K562 (cell line): ENCODE results near the gene GIPC3. TPM values are rescaled to one million over a fixed set of nuclear protein-coding genes. Genes with fewer than 3 reads are reported as not detected.
"Not testable (repeated sequence)": the region's sequence is repeated elsewhere in the genome, so short reads cannot be mapped to it uniquely, and the experiment has no call there.

Experiments used
- ATAC-seq: fragments of 200-7000 bp; cut with Tn5 transposase; 3 replicates; pipeline ENCODE4 v1.9.1; 2020; ENCODE audit warnings: moderate library complexity
- BruUV-seq: library from RNA; stranded (reverse); fragments of 400-500 nt; replicated peaks from 2 replicates; lab custom pipeline; 2021; lab: Mats Ljungman, UMichigan
- CTCF ChIA-PET: fragments of 300-600 bp; formaldehyde crosslinking; extraction: SDS; loops from one replicate; lab custom pipeline; 2021; ENCODE audit warnings: low intra/inter-chr PET ratio; lab: Yijun Ruan, JAX
- POLR2A ChIA-PET: fragments of 300-600, 350-650 bp; sonication (Branson Sonifier 250); formaldehyde crosslinking; extraction: SDS; loops from one replicate; lab custom pipeline; 2021; ENCODE audit warnings: antibody characterized with exemption, inconsistent platforms; lab: Yijun Ruan, JAX
- DNase-seq, 4 experiments: peaks; one replicate each; pipeline versions ENCODE4 v3.0.0 to v3.0.0-alpha.2; 2011 to 2018; ENCODE audit warnings: low spot score in 3 of 4, mixed read lengths in 3 of 4; ENCODE audit errors: extremely low read depth in 1 of 4
- FAIRE-seq: peaks from 2 replicates; lab custom pipeline; 2011; peaks lifted over from hg19 to GRCh38; lab: Jason Lieb, UNC
- H2AFZ ChIP-seq: 2 replicates; pipeline ENCODE4 v1.6.0; 2011; ENCODE audit warnings: low read depth, low read length, control low read depth, inconsistent platforms
- H3K27ac ChIP-seq: fragments of 200-600 bp; 3 replicates; pipeline ENCODE4 v1.8.0; 2011; ENCODE audit warnings: low read depth, mild to moderate bottlenecking, control low read depth, inconsistent platforms, low read length, moderate library complexity, mixed read lengths; ENCODE audit errors: extremely low read depth
- H3K27me3 ChIP-seq, 2 experiments: fragments of 300-600 bp in 1 of 2; 2 replicates in 1 of 2; 3 replicates in 1 of 2; pipeline versions ENCODE4 v1.6.0 to v1.8.0; 2011; ENCODE audit warnings: inconsistent platforms in 2 of 2, low read length in 2 of 2, mild to moderate bottlenecking in 1 of 2, mixed read lengths in 1 of 2, moderate library complexity in 1 of 2; ENCODE audit not compliant: control insufficient read depth in 2 of 2, insufficient read depth in 2 of 2
- H3K36me3 ChIP-seq: fragments of 300-600 bp; 3 replicates; pipeline ENCODE4 v1.8.0; 2011; ENCODE audit warnings: mild to moderate bottlenecking, low read length, inconsistent platforms; ENCODE audit not compliant: control insufficient read depth, insufficient read depth
- H3K4me1 ChIP-seq, 2 experiments: fragments of 200-600 bp in 1 of 2; replicated peaks in 1 of 2; 2 replicates in 1 of 2; 3 replicates in 1 of 2; pipeline versions ENCODE4 v1.5.1 to v1.8.0; 2011; ENCODE audit warnings: inconsistent platforms in 2 of 2, low read length in 2 of 2, mild to moderate bottlenecking in 1 of 2, mixed read lengths in 1 of 2, moderate library complexity in 1 of 2; ENCODE audit not compliant: control insufficient read depth in 2 of 2, insufficient read depth in 2 of 2
- H3K4me2 ChIP-seq: 2 replicates; pipeline ENCODE4 v1.6.1; 2011; ENCODE audit warnings: low read length, control low read depth, inconsistent platforms, mixed read lengths; ENCODE audit not compliant: insufficient read depth
- H3K4me3 ChIP-seq: fragments of 200-600 bp; sonication (generic), shearing (Covaris generic); 2 replicates; pipeline ENCODE4 v1.5.1; 2016; ENCODE audit warnings: control low read depth, inconsistent platforms
- H3K79me2 ChIP-seq: fragments of 200-600 bp; 3 replicates; pipeline ENCODE4 v1.8.0; 2011; ENCODE audit warnings: low read length, inconsistent platforms; ENCODE audit not compliant: control insufficient read depth, insufficient read depth
- H3K9ac ChIP-seq, 2 experiments: 2 replicates each; pipeline versions ENCODE4 v1.6.0 to v1.6.1; 2011; ENCODE audit warnings: low read depth in 2 of 2, low read length in 2 of 2, control low read depth in 1 of 2, inconsistent platforms in 1 of 2, mild to moderate bottlenecking in 1 of 2, mixed read lengths in 1 of 2; ENCODE audit not compliant: insufficient read depth in 1 of 2
- H3K9me1 ChIP-seq: one replicate; pipeline ENCODE4 v1.6.0; 2011; ENCODE audit warnings: inconsistent platforms, mild to moderate bottlenecking, low read length, moderate library complexity; ENCODE audit not compliant: control insufficient read depth, insufficient read depth
- H3K9me3 ChIP-seq: replicated peaks from 2 replicates; pipeline ENCODE4 v1.5.1; 2011; ENCODE audit warnings: low read depth, low read length, inconsistent platforms; ENCODE audit not compliant: control insufficient read depth, insufficient read depth
- H4K20me1 ChIP-seq: replicated peaks from 2 replicates; pipeline ENCODE4 v1.6.1; 2011; ENCODE audit warnings: low read length, inconsistent platforms, mixed read lengths; ENCODE audit not compliant: control insufficient read depth, insufficient read depth
- FOXP1 ChIP-seq: sonication (generic); formaldehyde crosslinking; IDR thresholded peaks from 2 replicates; pipeline ENCODE4 v1.8.0; 2022; ENCODE audit warnings: mild to moderate bottlenecking, missing genetic modification reagents
- MEIS2 ChIP-seq: fragments of 450-650 bp; IDR thresholded peaks from 2 replicates; pipeline ENCODE4 v1.6.1; 2014; ENCODE audit warnings: mild to moderate bottlenecking; ENCODE audit not compliant: partially characterized antibody
- PHF21A ChIP-seq: fragments of 450-650 bp; IDR thresholded peaks from 2 replicates; pipeline ENCODE4 v1.6.1; 2017; ENCODE audit warnings: low read depth, borderline replicate concordance
- SNRNP70 ChIP-seq: fragments of 200-400 bp; formaldehyde crosslinking; optimal IDR thresholded peaks from 2 replicates; pipeline ENCODE3; 2017; ENCODE audit warnings: low read depth, low read length
- STAT5A ChIP-seq: IDR thresholded peaks from 2 replicates; pipeline ENCODE4 v1.6.1; 2012; ENCODE audit warnings: low read length, inconsistent platforms, borderline replicate concordance
- STAT5B ChIP-seq: fragments of 250-450 bp; sonication (Bioruptor Pico); IDR thresholded peaks from 2 replicates; pipeline ENCODE4 v1.8.0; 2021; ENCODE audit warnings: mild to moderate bottlenecking, inconsistent platforms
- ZNF707 ChIP-seq: fragments of 250-450 bp; sonication (Bioruptor Pico); conservative IDR thresholded peaks from 2 replicates; pipeline ENCODE4 v1.8.0; 2022; ENCODE audit warnings: inconsistent platforms, mild to moderate bottlenecking, moderate library complexity
- WGBS: fragments of 100-300 bp; shearing (Covaris generic); methylation state at CpG from one replicate; pipeline ENCODE4 v1.1.6; 2016; ENCODE audit warnings: low coverage, mixed read lengths; ENCODE audit not compliant: insufficient coverage; ENCODE audit errors: missing lambda C conversion rate; 5-methylcytosine and 5-hydroxymethylcytosine counted together
- in situ Hi-C: fragments of 300-500 bp; cut with MboI; formaldehyde crosslinking; loops from 4 replicates; pipeline ENCODE4 v1.15.0; 2018; ENCODE audit warnings: inconsistent platforms, mixed read lengths
- intact Hi-C: fragments of 100-400 bp; cut with micrococcal nuclease; formaldehyde crosslinking; loops from 2 replicates; pipeline ENCODE4 v1.14.2; 2022
- polyA plus RNA-seq, 8 experiments: library from polyadenylated mRNA; depleted of rRNA in 4 of 8; stranded (reverse) in 5 of 8; unstranded in 3 of 8; fragments of >200 nt; fragmentation: Nextera tagmentation in 2 of 8; fragmentation: Illumina TruSeq in 1 of 8; extraction: Ambion mirVana in 2 of 8; extraction: Trizol in 1 of 8; gene quantifications; 2 replicates each; pipeline versions ENCODE4 v1.2.1 to v1.2.3, GENCODE V29; 2011 to 2014; ENCODE audit warnings: inconsistent platforms in 1 of 8, missing spikeins in 1 of 8
- total RNA-seq, 7 experiments: library from RNA; depleted of rRNA in 6 of 7; stranded (reverse); fragments of >200 nt in 6 of 7; fragmentation: Illumina TruSeq in 2 of 7; extraction: Trizol in 2 of 7; gene quantifications; 2 replicates each; pipeline versions ENCODE4 v1.2.1 to v1.2.3, GENCODE V29; 2011 to 2021; ENCODE audit warnings: low replicate concordance in 1 of 7
- TF ChIP-seq, protein P1 (sequence below): fragments of 450-650 bp; formaldehyde crosslinking; IDR thresholded peaks from 2 replicates; pipeline ENCODE4 v1.4.0; 2022; ENCODE audit warnings: mild to moderate bottlenecking, moderate library complexity
- TF ChIP-seq, protein P2 (sequence below), 2 experiments: fragments of 450-650 bp; IDR thresholded peaks; 2 replicates each; pipeline ENCODE4 v1.6.1; 2016
- TF ChIP-seq, protein P3 (sequence below): fragments of 250-450 bp; sonication (Bioruptor Pico); IDR thresholded peaks from 2 replicates; pipeline ENCODE4 v1.5.0; 2021; ENCODE audit warnings: mild to moderate bottlenecking, moderate library complexity
- TF ChIP-seq, protein P4 (sequence below), 2 experiments: fragments of 450-650 bp; conservative IDR thresholded peaks; 2 replicates each; pipeline ENCODE4 v1.6.1; 2017; ENCODE audit warnings: mild to moderate bottlenecking in 2 of 2, moderate library complexity in 2 of 2

The GIPC3 gene
- total and polyA plus RNA-seq, 9 of the 15 experiments (the other 6 are each of a cell fraction or from before 2014, with no cell fraction given) = 0.03 to 3.6 (median 1.5) TPM; not detected in 1

DNA sequence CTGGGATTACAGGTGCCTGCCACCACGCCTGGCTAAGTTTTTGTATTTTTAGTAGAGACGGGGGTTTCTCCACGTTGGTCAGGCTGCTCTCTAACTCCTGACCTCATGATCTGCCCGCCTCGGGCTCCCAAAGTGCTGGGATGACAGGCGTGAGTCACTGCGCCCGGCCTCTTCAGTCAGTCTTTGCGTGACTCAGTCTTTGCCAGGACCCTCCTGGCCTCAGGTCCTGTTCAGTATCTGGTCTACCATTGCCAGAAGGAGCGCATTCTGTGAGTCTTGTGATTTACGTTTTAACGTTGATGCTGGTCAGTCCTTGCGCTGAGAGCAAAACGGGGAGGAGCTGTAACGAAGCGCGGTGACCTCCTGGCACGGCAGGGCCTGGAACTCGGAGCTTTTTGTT lies 20.1 kb upstream of the GIPC3 start (continued):
- no peak for TF ChIP-seq PHF21A
- TF ChIP-seq, protein P1, sequence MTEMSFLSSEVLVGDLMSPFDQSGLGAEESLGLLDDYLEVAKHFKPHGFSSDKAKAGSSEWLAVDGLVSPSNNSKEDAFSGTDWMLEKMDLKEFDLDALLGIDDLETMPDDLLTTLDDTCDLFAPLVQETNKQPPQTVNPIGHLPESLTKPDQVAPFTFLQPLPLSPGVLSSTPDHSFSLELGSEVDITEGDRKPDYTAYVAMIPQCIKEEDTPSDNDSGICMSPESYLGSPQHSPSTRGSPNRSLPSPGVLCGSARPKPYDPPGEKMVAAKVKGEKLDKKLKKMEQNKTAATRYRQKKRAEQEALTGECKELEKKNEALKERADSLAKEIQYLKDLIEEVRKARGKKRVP (CRISPR knock-in tag) = no peak
- TF ChIP-seq, protein P2, sequence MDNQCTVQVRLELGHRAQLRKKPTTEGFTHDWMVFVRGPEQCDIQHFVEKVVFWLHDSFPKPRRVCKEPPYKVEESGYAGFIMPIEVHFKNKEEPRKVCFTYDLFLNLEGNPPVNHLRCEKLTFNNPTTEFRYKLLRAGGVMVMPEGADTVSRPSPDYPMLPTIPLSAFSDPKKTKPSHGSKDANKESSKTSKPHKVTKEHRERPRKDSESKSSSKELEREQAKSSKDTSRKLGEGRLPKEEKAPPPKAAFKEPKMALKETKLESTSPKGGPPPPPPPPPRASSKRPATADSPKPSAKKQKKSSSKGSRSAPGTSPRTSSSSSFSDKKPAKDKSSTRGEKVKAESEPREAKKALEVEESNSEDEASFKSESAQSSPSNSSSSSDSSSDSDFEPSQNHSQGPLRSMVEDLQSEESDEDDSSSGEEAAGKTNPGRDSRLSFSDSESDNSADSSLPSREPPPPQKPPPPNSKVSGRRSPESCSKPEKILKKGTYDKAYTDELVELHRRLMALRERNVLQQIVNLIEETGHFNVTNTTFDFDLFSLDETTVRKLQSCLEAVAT (IDR thresholded peaks at IDR 0.05) = peak in 1 of 2 experiments; percentile 75; a peak in 1 of 4 replicates
- TF ChIP-seq, protein P3, sequence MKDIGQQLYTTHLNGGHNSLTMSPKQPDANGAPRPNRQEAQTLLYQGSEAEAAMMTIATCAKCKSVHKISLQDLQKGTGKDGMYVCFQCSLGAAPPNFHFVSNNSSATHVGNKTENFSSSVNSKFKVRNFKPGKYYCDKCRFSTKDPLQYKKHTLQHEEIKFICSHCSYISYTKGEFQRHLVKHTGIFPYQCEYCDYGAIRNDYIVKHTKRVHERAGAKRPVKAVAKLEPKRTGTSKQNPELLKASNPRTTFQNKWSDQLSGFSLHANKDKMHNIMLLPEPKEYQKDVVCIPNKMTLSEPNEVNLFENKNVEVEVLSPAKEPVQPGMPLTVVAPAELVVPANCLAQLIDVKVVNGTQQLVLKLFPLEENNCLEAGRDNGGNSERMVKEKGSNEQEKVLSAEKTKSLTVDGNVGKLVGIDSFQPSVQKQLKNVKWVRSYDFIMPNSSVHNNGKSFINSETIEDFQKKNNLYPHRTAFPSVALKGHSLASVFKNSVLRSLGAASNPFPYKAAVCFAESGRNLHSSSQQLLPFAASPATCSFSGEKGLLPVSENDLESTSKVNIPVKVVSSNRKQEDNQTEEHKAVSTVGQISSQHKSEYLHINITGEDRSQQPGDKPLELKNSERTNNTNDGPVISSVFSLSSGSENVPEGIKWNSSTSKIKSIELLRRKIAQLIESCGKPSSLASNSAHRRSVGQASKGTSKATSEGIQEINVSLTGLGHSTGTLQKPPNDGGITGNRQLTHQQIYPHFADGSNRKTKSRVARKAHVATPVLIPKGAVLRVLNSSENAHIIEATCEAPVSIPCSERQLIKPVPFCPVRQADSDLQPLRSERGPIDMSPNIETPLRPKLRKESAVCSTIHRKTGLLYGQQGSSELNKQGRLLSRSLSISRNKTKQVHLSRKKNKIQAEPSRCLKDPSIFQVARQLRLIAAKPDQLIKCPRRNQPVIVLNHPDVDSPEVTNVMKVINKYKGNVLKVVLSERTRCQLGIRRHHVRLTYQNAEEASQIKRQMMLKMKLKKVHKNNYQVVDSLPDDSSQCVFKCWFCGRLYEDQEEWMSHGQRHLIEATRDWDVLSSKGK (CRISPR knock-in tag) = no peak
- TF ChIP-seq FOXP1 (CRISPR knock-in tag) = no peak
- no peak for TF ChIP-seq ZNF707 (CRISPR knock-in tag)
- TF ChIP-seq STAT5B (CRISPR knock-in tag) = no peak
- TF ChIP-seq MEIS2 = peak; percentile 58
- TF ChIP-seq STAT5A = no peak
- TF ChIP-seq SNRNP70 = no peak
- TF ChIP-seq, protein P4, sequence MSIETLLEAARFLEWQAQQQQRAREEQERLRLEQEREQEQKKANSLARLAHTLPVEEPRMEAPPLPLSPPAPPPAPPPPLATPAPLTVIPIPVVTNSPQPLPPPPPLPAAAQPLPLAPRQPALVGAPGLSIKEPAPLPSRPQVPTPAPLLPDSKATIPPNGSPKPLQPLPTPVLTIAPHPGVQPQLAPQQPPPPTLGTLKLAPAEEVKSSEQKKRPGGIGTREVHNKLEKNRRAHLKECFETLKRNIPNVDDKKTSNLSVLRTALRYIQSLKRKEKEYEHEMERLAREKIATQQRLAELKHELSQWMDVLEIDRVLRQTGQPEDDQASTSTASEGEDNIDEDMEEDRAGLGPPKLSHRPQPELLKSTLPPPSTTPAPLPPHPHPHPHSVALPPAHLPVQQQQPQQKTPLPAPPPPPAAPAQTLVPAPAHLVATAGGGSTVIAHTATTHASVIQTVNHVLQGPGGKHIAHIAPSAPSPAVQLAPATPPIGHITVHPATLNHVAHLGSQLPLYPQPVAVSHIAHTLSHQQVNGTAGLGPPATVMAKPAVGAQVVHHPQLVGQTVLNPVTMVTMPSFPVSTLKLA (conservative IDR thresholded peaks at IDR 0.05) = no peak
- TF ChIP-seq, all 486 proteins: peak for 16

DNA sequence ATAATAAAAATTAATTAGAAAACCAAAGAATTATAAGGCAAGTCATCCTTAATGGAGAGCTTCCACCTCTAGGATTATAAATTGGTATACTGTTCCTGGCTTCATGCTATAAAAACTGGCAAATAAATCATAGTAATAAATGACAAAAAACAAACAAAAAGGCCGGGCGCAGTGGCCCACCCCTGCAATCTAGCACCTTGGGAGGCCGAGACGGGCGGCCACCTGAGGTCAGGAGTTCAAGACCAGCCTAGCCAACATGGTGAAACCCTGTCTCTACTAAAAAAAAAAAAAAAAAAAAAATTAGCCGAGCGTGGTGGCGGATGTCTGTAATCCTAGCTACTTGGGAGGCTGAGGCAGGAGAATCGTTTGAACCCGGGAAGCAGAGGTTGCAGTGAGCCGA lies 15.2 kb upstream of the GIPC3 start:
- H3K9me1 ChIP-seq, in situ Hi-C loops, intact Hi-C loops, H3K9me3 ChIP-seq, H3K27me3 ChIP-seq, H3K9ac ChIP-seq, H3K4me3 ChIP-seq, H3K27ac ChIP-seq, DNase-seq, BruUV-seq, ATAC-seq, H3K4me2 ChIP-seq, H4K20me1 ChIP-seq, FAIRE-seq, CTCF ChIA-PET, H2AFZ ChIP-seq: not testable (repeated sequence)
- H3K4me1 ChIP-seq = peaks cover 14 to 50% of the 10 kb centered on the region in 2 experiments; a peak in 4 of 5 replicates
- peaks cover 14% of the 10 kb centered on the region for H3K36me3 ChIP-seq
- POLR2A ChIA-PET = interaction anchor here (1.0 to 1.3 kb wide), 2 partner anchors 10 to 21 kb away, joined by 4 read pairs; no protein-coding TSS in a partner anchor
- H3K79me2 ChIP-seq = peaks cover 16% of the 10 kb centered on the region
- WGBS = 86% methylated on average over 9 of the region's 11 CpGs
